OCI-LY1 (cell line): ENCODE measurements around the gene DMD.

Experiments used
- H2AFZ ChIP-seq: fragments of 200-600 bp; sonication (generic), shearing (Covaris generic); 2 replicates; pipeline ENCODE4 v1.6.0; 2014; ENCODE audit warnings: antibody characterized with exemption, mild to moderate bottlenecking, low read length
- H3F3A ChIP-seq: fragments of 200-600 bp; sonication (generic), shearing (Covaris generic); 2 replicates; pipeline ENCODE4 v1.6.0; 2014; ENCODE audit warnings: mild to moderate bottlenecking, antibody characterized with exemption, low read length, moderate library complexity; ENCODE audit not compliant: insufficient read depth
- H3K27ac ChIP-seq: fragments of 200-600 bp; sonication (generic); 2 replicates; pipeline ENCODE4 v1.5.1; 2014; ENCODE audit warnings: low read length, mixed run types, mild to moderate bottlenecking, low read depth; ENCODE audit not compliant: poor library complexity, severe bottlenecking
- H3K27me3 ChIP-seq: fragments of 200-600 bp; sonication (generic); 2 replicates; pipeline ENCODE4 v1.6.0; 2014; ENCODE audit warnings: antibody characterized with exemption, mild to moderate bottlenecking, low read length, moderate library complexity; ENCODE audit not compliant: insufficient read depth
- H3K36me3 ChIP-seq: fragments of 200-600 bp; sonication (generic); 2 replicates; pipeline ENCODE4 v1.6.1; 2014; ENCODE audit warnings: mild to moderate bottlenecking, antibody characterized with exemption, low read length, moderate library complexity, mixed read lengths; ENCODE audit not compliant: insufficient read depth
- H3K4me1 ChIP-seq: fragments of 200-600 bp; sonication (generic); 2 replicates; pipeline ENCODE4 v1.5.1; 2014; ENCODE audit warnings: mild to moderate bottlenecking, low read length, moderate library complexity; ENCODE audit not compliant: insufficient read depth, severe bottlenecking
- H3K4me2 ChIP-seq: fragments of 200-600 bp; sonication (generic), shearing (Covaris generic); 2 replicates; pipeline ENCODE4 v1.6.1; 2014; ENCODE audit warnings: low read length
- H3K4me3 ChIP-seq: fragments of 200-600 bp; sonication (generic); 2 replicates; pipeline ENCODE4 v1.5.1; 2014; ENCODE audit warnings: low read length, low read depth, mild to moderate bottlenecking, mixed read lengths; ENCODE audit not compliant: poor library complexity, severe bottlenecking
- H3K79me2 ChIP-seq: fragments of 200-600 bp; shearing (Covaris generic); 2 replicates; pipeline ENCODE4 v1.6.1; 2016; ENCODE audit warnings: mixed run types, low read length, mixed read lengths; ENCODE audit not compliant: insufficient read depth
- H3K9ac ChIP-seq: fragments of 200-600 bp; sonication (generic), shearing (Covaris generic); 2 replicates; pipeline ENCODE4 v1.6.1; 2014; ENCODE audit warnings: mild to moderate bottlenecking, low read length, mixed read lengths
- H3K9me2 ChIP-seq: fragments of 200-600 bp; sonication (generic), shearing (Covaris generic); 2 replicates; pipeline ENCODE4 v1.6.1; 2014; ENCODE audit warnings: low read depth, mild to moderate bottlenecking, low read length, mixed read lengths
- H3K9me3 ChIP-seq: fragments of 200-600 bp; shearing (Covaris generic); 2 replicates; pipeline ENCODE4 v1.6.1; 2014; ENCODE audit warnings: low read length, mixed read lengths
- H4K20me1 ChIP-seq: fragments of 200-600 bp; sonication (generic), shearing (Covaris generic); 2 replicates; pipeline ENCODE4 v1.6.0; 2016; ENCODE audit warnings: mild to moderate bottlenecking, low read length; ENCODE audit not compliant: insufficient read depth
- CTCF ChIP-seq: fragments of 200-600 bp; sonication (generic), shearing (Covaris generic); IDR thresholded peaks from 2 replicates; pipeline ENCODE4 v1.5.1; 2017; ENCODE audit warnings: mild to moderate bottlenecking, antibody characterized with exemption, low read length, moderate library complexity, mixed read lengths
- EZH2 ChIP-seq: fragments of 200-600 bp; sonication (generic), shearing (Covaris generic); IDR thresholded peaks from 2 replicates; pipeline ENCODE4 v1.8.0; 2017; ENCODE audit warnings: borderline replicate concordance, mixed run types, mild to moderate bottlenecking, antibody characterized with exemption, low read length, moderate library complexity, mixed read lengths

DMD gene

GRCh38 chrX:31200430-31200829 lies 2010.9 kb downstream of the DMD start:
- Histone ChIP-seq H3K9me3 (no peaks in the 10 kb centered on the region), H3K79me2 (no peaks in the 10 kb centered on the region), H3K9ac (no peak overlapping the region), H3K27me3 (no peaks in the 10 kb centered on the region), H2AFZ (no peak overlapping the region), H3K9me2 (no peaks in the 10 kb centered on the region), H3K36me3 (no peaks in the 10 kb centered on the region; the same call in 1 of the 2 replicates), H3K4me3 (no peak overlapping the region), H3K4me2 (no peak overlapping the region), H3K27ac (no peak overlapping the region), H4K20me1 (no peaks in the 10 kb centered on the region), H3K4me1 (no peaks in the 10 kb centered on the region), H3F3A (no peaks in the 10 kb centered on the region)
- TF ChIP-seq CTCF (no peak), EZH2 (no peak)

GRCh38 chrX:31199840-31200114 lies 2011.6 kb downstream of the DMD start:
- Histone ChIP-seq H3K4me3 (no peak overlapping the region), H3K9me3 (no peaks in the 10 kb centered on the region), H3K36me3 (no peaks in the 10 kb centered on the region; the same call in 1 of the 2 replicates), H3K79me2 (no peaks in the 10 kb centered on the region), H3K27ac (no peak overlapping the region), H3K9me2 (no peaks in the 10 kb centered on the region), H3F3A (no peaks in the 10 kb centered on the region), H3K4me1 (no peaks in the 10 kb centered on the region), H4K20me1 (no peaks in the 10 kb centered on the region), H3K4me2 (no peak overlapping the region), H2AFZ (no peak overlapping the region), H3K9ac (no peak overlapping the region), H3K27me3 (no peaks in the 10 kb centered on the region)
- no peak for TF ChIP-seq CTCF
- no peak for TF ChIP-seq EZH2

- Histone ChIP-seq H2AFZ (no peak overlapping the region), H3K4me1 (no peaks in the 10 kb centered on the region), H4K20me1 (no peaks in the 10 kb centered on the region), H3K9me2 (no peaks in the 10 kb centered on the region), H3K9me3 (no peaks in the 10 kb centered on the region), H3K27me3 (no peaks in the 10 kb centered on the region), H3K4me2 (no peak overlapping the region), H3K9ac (no peak overlapping the region), H3K4me3 (no peak overlapping the region), H3K27ac (no peak overlapping the region), H3K36me3 (no peaks in the 10 kb centered on the region; the same call in 1 of the 2 replicates), H3K79me2 (no peaks in the 10 kb centered on the region), H3F3A (no peaks in the 10 kb centered on the region)
- TF ChIP-seq EZH2 = no peak
- no peak for TF ChIP-seq CTCF
Observed at GRCh38 chrX:31199056-31199839, 2012.1 kb downstream of the DMD start.
